Measurements from ENCODE around the gene GAB2. TPM values are rescaled to one million over a fixed set of nuclear protein-coding genes. Genes with fewer than 3 reads are reported as not detected.

The GAB2 gene
- total RNA-seq, 2 experiments from 2014 or later: 1.2 to 1.3 TPM

- no peaks in the 10 kb centered on the region for H3K9me3 ChIP-seq (ENCODE audit: low read length)
- H3K79me2 ChIP-seq (ENCODE audit: insufficient read depth, low read depth, low read length): no peaks in the 10 kb centered on the region
- intact Hi-C loops (cut with micrococcal nuclease; ENCODE audit: unreplicated experiment): no loop called here
- no peak for TF ChIP-seq CTCF (conservative IDR thresholded peaks at IDR 0.05; ENCODE audit: low read length)
- no peak for TF ChIP-seq EZH2phosphoT487 (IDR thresholded peaks at IDR 0.05; ENCODE audit: borderline replicate concordance, low read depth, low read length)
- no peak overlapping the region for H2AFZ ChIP-seq (ENCODE audit: low read length)
- no peaks in the 10 kb centered on the region for H4K20me1 ChIP-seq (ENCODE audit: insufficient read depth, low read length)
- no peak overlapping the region for H3K27ac ChIP-seq (ENCODE audit: low read depth, low read length, poor library complexity, severe bottlenecking)
- no peak for DNase-seq (ENCODE audit: low spot score)
- ChIA-PET CTCF (ENCODE audit: unreplicated experiment) (no interaction called here), POLR2A (interaction anchor here (1.1 kb wide), 1 partner anchor 12 kb away, joined by 5 read pairs; no protein-coding TSS in a partner anchor)
- peaks cover 6% of the 10 kb centered on the region for H3K4me1 ChIP-seq (ENCODE audit: insufficient read depth, low read length, poor library complexity, severe bottlenecking)
- BruUV-seq (replicated peaks): no TSS peak
- H3K36me3 ChIP-seq (ENCODE audit: insufficient read depth, low read length): peaks cover 8% of the 10 kb centered on the region; the same call in 1 of the 2 replicates
- H3K9me2 ChIP-seq (ENCODE audit: insufficient read depth, low read length): no peaks in the 10 kb centered on the region
- no peak overlapping the region for H3K4me2 ChIP-seq (ENCODE audit: low read length)
- H3K4me3 ChIP-seq (ENCODE audit: low read depth, low read length, poor library complexity, severe bottlenecking): no peak overlapping the region
Observed at GRCh38 chr11:78451371-78452150, 33.9 kb upstream of the GAB2 start.

- peaks cover 6% of the 10 kb centered on the region for H3K36me3 ChIP-seq (ENCODE audit: insufficient read depth, low read length)
- H3K27ac ChIP-seq (ENCODE audit: low read depth, low read length, poor library complexity, severe bottlenecking): no peak overlapping the region
- CTCF ChIA-PET (ENCODE audit: unreplicated experiment): no interaction called here
- H3K4me3 ChIP-seq (ENCODE audit: low read depth, low read length, poor library complexity, severe bottlenecking): no peak overlapping the region
- intact Hi-C loops (cut with micrococcal nuclease; ENCODE audit: unreplicated experiment): no loop called here
- H3K9me2 ChIP-seq (ENCODE audit: insufficient read depth, low read length): no peaks in the 10 kb centered on the region
- POLR2A ChIA-PET: interaction anchor here (0.6 kb wide), 1 partner anchor 20 kb away, joined by 6 read pairs; no protein-coding TSS in a partner anchor
- TF ChIP-seq CTCF (conservative IDR thresholded peaks at IDR 0.05; ENCODE audit: low read length) (no peak), EZH2phosphoT487 (IDR thresholded peaks at IDR 0.05; ENCODE audit: borderline replicate concordance, low read depth, low read length) (no peak)
- H2AFZ ChIP-seq (ENCODE audit: low read length): no peak overlapping the region
- no peaks in the 10 kb centered on the region for H3K79me2 ChIP-seq (ENCODE audit: insufficient read depth, low read depth, low read length)
- no peaks in the 10 kb centered on the region for H4K20me1 ChIP-seq (ENCODE audit: insufficient read depth, low read length)
- H3K4me2 ChIP-seq (ENCODE audit: low read length): no peak overlapping the region
- DNase-seq (ENCODE audit: low spot score): no peak
- H3K9me3 ChIP-seq (ENCODE audit: low read length): no peaks in the 10 kb centered on the region
- no TSS peak for BruUV-seq (replicated peaks)
- peaks cover 6% of the 10 kb centered on the region for H3K4me1 ChIP-seq (ENCODE audit: insufficient read depth, low read length, poor library complexity, severe bottlenecking)
Observed at GRCh38 chr11:78450866-78451265, 33.2 kb upstream of the GAB2 start.

GRCh38 chr11:78449866-78450265, 32.2 kb upstream of the GAB2 start:
- no peak overlapping the region for H2AFZ ChIP-seq (ENCODE audit: low read length)
- DNase-seq (ENCODE audit: low spot score): no peak
- no peaks in the 10 kb centered on the region for H4K20me1 ChIP-seq (ENCODE audit: insufficient read depth, low read length)
- no peak overlapping the region for H3K4me3 ChIP-seq (ENCODE audit: low read depth, low read length, poor library complexity, severe bottlenecking)
- BruUV-seq (replicated peaks): no TSS peak
- intact Hi-C loops (cut with micrococcal nuclease; ENCODE audit: unreplicated experiment): no loop called here
- CTCF ChIA-PET (ENCODE audit: unreplicated experiment): no interaction called here
- no peaks in the 10 kb centered on the region; the same call in none of the 2 replicates for H3K36me3 ChIP-seq (ENCODE audit: insufficient read depth, low read length)
- H3K79me2 ChIP-seq (ENCODE audit: insufficient read depth, low read depth, low read length): no peaks in the 10 kb centered on the region
- POLR2A ChIA-PET: no interaction called here
- TF ChIP-seq CTCF (conservative IDR thresholded peaks at IDR 0.05; ENCODE audit: low read length) (no peak), EZH2phosphoT487 (IDR thresholded peaks at IDR 0.05; ENCODE audit: borderline replicate concordance, low read depth, low read length) (no peak)
- no peak overlapping the region for H3K27ac ChIP-seq (ENCODE audit: low read depth, low read length, poor library complexity, severe bottlenecking)
- H3K9me3 ChIP-seq (ENCODE audit: low read length): no peaks in the 10 kb centered on the region
- peaks cover 6% of the 10 kb centered on the region for H3K4me1 ChIP-seq (ENCODE audit: insufficient read depth, low read length, poor library complexity, severe bottlenecking)
- H3K9me2 ChIP-seq (ENCODE audit: insufficient read depth, low read length): no peaks in the 10 kb centered on the region
- H3K4me2 ChIP-seq (ENCODE audit: low read length): no peak overlapping the region
